Activated T-helper 17 cell treated with anti-CD3 and anti-CD28 coated beads, Interleukin-2, amount 50 U/mL, for 72 hours (primary cell): ENCODE results near the gene SEPHS1. TPM values are rescaled to one million over a fixed set of nuclear protein-coding genes. Genes with fewer than 3 reads are reported as not detected.

Source experiments
- total RNA-seq, 2 donors: library from RNA; stranded (reverse); gene quantifications; one replicate each; pipeline ENCODE4 v1.2.3, GENCODE V29; 2022

SEPHS1 gene
- total RNA-seq, 2 donors from 2014 or later = 40.4 to 73.7 TPM

Other genes with a start within 250 kb of the SEPHS1 start
- 100 to 1,000 TPM in 1 of 2 donors, 10 to 100 TPM in 1; 90.5 to 119 TPM for gene OPTN, start 248.1 kb downstream of the SEPHS1 start, total RNA-seq
- gene MCM10, start 186.7 kb downstream of the SEPHS1 start, total RNA-seq = 10 to 100 TPM; 36.4 to 71.0 TPM
- not detected for gene UCMA, start 113.9 kb downstream of the SEPHS1 start, total RNA-seq
- gene PHYH, start 48.2 kb downstream of the SEPHS1 start, total RNA-seq = 1 to 10 TPM; 8.2 to 9.2 TPM
- gene BEND7, start 180.7 kb upstream of the SEPHS1 start, total RNA-seq = not detected
- 10 to 100 TPM; 18.5 to 22.5 TPM for gene PRPF18, start 238.7 kb upstream of the SEPHS1 start, total RNA-seq